Measurements from ENCODE around the gene ZFHX3. TPM values are rescaled to one million over a fixed set of nuclear protein-coding genes. Genes with fewer than 3 reads are reported as not detected.

Gene ZFHX3
- total and polyA plus RNA-seq, 2 of the 8 experiments (the other 6 are each of a cell fraction or from before 2014, with no cell fraction given) = 0.08 to 0.99 TPM

DNA sequence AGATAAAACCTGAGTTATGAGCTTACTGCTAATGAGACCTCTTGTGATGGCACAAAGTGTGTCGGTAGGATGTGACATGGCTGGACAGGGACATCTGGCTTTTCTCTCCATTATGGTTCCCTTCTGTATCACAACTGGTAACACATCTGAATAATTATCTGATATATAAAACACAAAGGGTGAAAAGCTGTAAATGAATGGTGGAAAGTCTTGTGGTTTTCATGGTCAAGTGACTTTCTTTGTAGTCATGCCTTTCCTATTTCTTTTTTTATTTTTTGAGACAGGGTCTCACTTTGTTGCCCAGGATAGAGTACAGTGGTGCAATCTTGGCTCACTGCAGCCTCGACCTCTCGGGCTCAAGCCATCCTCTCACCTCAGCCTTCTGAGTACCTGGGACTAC lies 35.3 kb upstream of the ZFHX3 start:
- H4K20me1 ChIP-seq (replicated peaks in 1 of 2; ENCODE audit: control insufficient read depth in 1 of 2, insufficient read depth in 2 of 2, low read length in 2 of 2) = no peaks in the 10 kb centered on the region
- no peaks in the 10 kb centered on the region for H3K79me2 ChIP-seq (ENCODE audit: control insufficient read depth in 1 of 2, insufficient read depth in 2 of 2, low read length in 2 of 2)
- no peak overlapping the region for H3K56ac ChIP-seq (replicated peaks; ENCODE audit: insufficient read length, low read depth, low read length)
- no peak for DNase-seq (ENCODE audit: low read depth in 1 of 2, low spot score in 2 of 2)
- no peak overlapping the region for H2BK20ac ChIP-seq (ENCODE audit: low read length)
- H4K91ac ChIP-seq (replicated peaks; ENCODE audit: insufficient read length, low read length) = no peak overlapping the region
- no peak overlapping the region for H2BK120ac ChIP-seq (replicated peaks; ENCODE audit: low read depth, low read length)
- no peaks in the 10 kb centered on the region for H3K9me3 ChIP-seq (ENCODE audit: insufficient read depth in 2 of 2, low read depth in 1 of 2, low read length in 1 of 2)
- H3K9ac ChIP-seq (replicated peaks in 1 of 4; ENCODE audit: extremely low read depth in 1 of 4, low read depth in 3 of 4, low read length in 3 of 4) = no peak overlapping the region
- no peaks in the 10 kb centered on the region for H3K27me3 ChIP-seq (replicated peaks in 1 of 4; ENCODE audit: control insufficient read depth in 3 of 4, extremely low read depth in 1 of 4, insufficient read depth in 3 of 4, low read length in 3 of 4)
- H3K23ac ChIP-seq (ENCODE audit: insufficient read length) = no peak overlapping the region
- no peaks in the 10 kb centered on the region for H3K23me2 ChIP-seq (ENCODE audit: low read depth, low read length)
- H3K4me3 ChIP-seq (ENCODE audit: extremely low read depth in 1 of 4, insufficient read depth in 2 of 4, low read depth in 3 of 4, low read length in 4 of 4) = no peak overlapping the region
- H3K27ac ChIP-seq (ENCODE audit: low read depth, low read length) = no peak overlapping the region
- 86% methylated on average over 3 of the region's 3 CpGs; no CpG with 5 or more reads in 1 of the 2 experiments for WGBS, 2 experiments (ENCODE audit: extremely low coverage in 1 of 2, insufficient coverage in 1 of 2, insufficient read length in 1 of 2, insufficient replicate concordance in 2 of 2, low coverage in 1 of 2, low lambda C conversion rate in 2 of 2, missing lambda C conversion rate in 1 of 2)
- no peak overlapping the region for H2BK15ac ChIP-seq (ENCODE audit: low read length)
- POLR2A ChIA-PET (ENCODE audit: partially characterized antibody) = no interaction called here
- no peak overlapping the region for H3K4me2 ChIP-seq (ENCODE audit: insufficient read depth in 1 of 2, low read depth in 2 of 2, low read length in 2 of 2)
- FAIRE-seq = no peak
- H2AFZ ChIP-seq (ENCODE audit: low read length) = no peak overlapping the region
- H2AK5ac ChIP-seq (ENCODE audit: low read depth, low read length) = no peak overlapping the region
- no peaks in the 10 kb centered on the region for H3K4me1 ChIP-seq (replicated peaks in 1 of 4; ENCODE audit: control insufficient read depth in 3 of 4, insufficient read depth in 4 of 4, low read length in 3 of 4)
- H3K36me3 ChIP-seq (ENCODE audit: control insufficient read depth in 2 of 4, insufficient read depth in 4 of 4, low read length in 3 of 4) = no peaks in the 10 kb centered on the region
- H3K4ac ChIP-seq (replicated peaks; ENCODE audit: insufficient read length, low read depth, low read length) = no peak overlapping the region
- TF ChIP-seq KDM5A (IDR thresholded peaks at IDR 0.05; ENCODE audit: low read length) (no peak), HDAC6 (IDR thresholded peaks at IDR 0.05; ENCODE audit: low read depth, low read length) (no peak), POU5F1 (IDR thresholded peaks at IDR 0.05; ENCODE audit: low read depth, low read length) (no peak), SRF (IDR thresholded peaks at IDR 0.05; ENCODE audit: low read depth, low read length) (no peak), CHD1 (IDR thresholded peaks at IDR 0.05; ENCODE audit: low read depth, low read length) (no peak), TEAD4 (IDR thresholded peaks at IDR 0.05; ENCODE audit: low read depth, low read length) (no peak), CEBPB (IDR thresholded peaks at IDR 0.05; ENCODE audit: low read depth, low read length) (no peak), BCL11A (IDR thresholded peaks at IDR 0.05; ENCODE audit: low read depth in 2 of 2, low read length in 2 of 2) (no peak), SIN3A (conservative IDR thresholded peaks at IDR 0.05 in 1 of 2, IDR thresholded peaks at IDR 0.05 in 1 of 2; ENCODE audit: low read depth in 1 of 2, low read length in 2 of 2) (no peak), RNF2 (IDR thresholded peaks at IDR 0.05; ENCODE audit: borderline replicate concordance, low read depth, low read length, missing control alignments, poor library complexity, severe bottlenecking) (no peak)
- TF ChIP-seq, protein P1, sequence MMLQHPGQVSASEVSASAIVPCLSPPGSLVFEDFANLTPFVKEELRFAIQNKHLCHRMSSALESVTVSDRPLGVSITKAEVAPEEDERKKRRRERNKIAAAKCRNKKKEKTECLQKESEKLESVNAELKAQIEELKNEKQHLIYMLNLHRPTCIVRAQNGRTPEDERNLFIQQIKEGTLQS (IDR thresholded peaks at IDR 0.05; ENCODE audit: insufficient read depth, low read depth, low read length) = no peak
- TF ChIP-seq, protein P2, sequence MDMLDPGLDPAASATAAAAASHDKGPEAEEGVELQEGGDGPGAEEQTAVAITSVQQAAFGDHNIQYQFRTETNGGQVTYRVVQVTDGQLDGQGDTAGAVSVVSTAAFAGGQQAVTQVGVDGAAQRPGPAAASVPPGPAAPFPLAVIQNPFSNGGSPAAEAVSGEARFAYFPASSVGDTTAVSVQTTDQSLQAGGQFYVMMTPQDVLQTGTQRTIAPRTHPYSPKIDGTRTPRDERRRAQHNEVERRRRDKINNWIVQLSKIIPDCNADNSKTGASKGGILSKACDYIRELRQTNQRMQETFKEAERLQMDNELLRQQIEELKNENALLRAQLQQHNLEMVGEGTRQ (IDR thresholded peaks at IDR 0.05; ENCODE audit: low read length) = no peak
- H2BK12ac ChIP-seq (ENCODE audit: low read depth, low read length) = no peak overlapping the region
- H2BK5ac ChIP-seq (ENCODE audit: low read depth, low read length) = no peak overlapping the region
- no peak overlapping the region for H3K14ac ChIP-seq (ENCODE audit: insufficient read length)
- H4K8ac ChIP-seq (ENCODE audit: extremely low read depth, insufficient read depth, low read length) = no peak overlapping the region
- no peak overlapping the region for H4K5ac ChIP-seq (ENCODE audit: insufficient read length, low read depth, low read length)
- CTCF ChIA-PET (ENCODE audit: partially characterized antibody) = interaction anchor here (1.7 kb wide), 1 partner anchor 9 kb away, joined by 5 read pairs; no protein-coding TSS in a partner anchor
- no peaks in the 10 kb centered on the region for H3K79me1 ChIP-seq (ENCODE audit: low read depth, low read length)
- no peak overlapping the region for H3K18ac ChIP-seq (ENCODE audit: extremely low read depth, low read length)
